Dermis microvascular lymphatic vessel endothelial cell (primary cell): Measurements from ENCODE around the gene KLHL42. TPM values are rescaled to one million over a fixed set of nuclear protein-coding genes. Genes with fewer than 3 reads are reported as not detected.
"Not testable (repeated sequence)": the region's sequence is repeated elsewhere in the genome, so short reads cannot be mapped to it uniquely, and the experiment has no call there.

Source experiments
- DNase-seq, 2 donors: peaks; one replicate each; pipeline versions ENCODE4 v3.0.0 to v3.0.0-alpha.2; 2010; ENCODE audit warnings: low read depth in 2 of 2
- total RNA-seq: library from RNA; depleted of rRNA; stranded (reverse); fragments of >200 nt; gene quantifications from 2 replicates; pipeline ENCODE4 v1.2.1, GENCODE V29; 2014

KLHL42 gene
- 14.6 and 16.9 TPM in 2 replicates for total RNA-seq

- DNase-seq = peak; percentile 31 to 75
Measured at GRCh38 chr12:27779920-27780611, at the start of gene KLHL42, which contains the start of gene MANSC4. Gene KLHL42 (plus strand): TSS chr12:27780233. CDS start chr12:27780331, 98 bp downstream. Gene MANSC4 (minus strand): TSS chr12:27780236. CDS start chr12:27771276, 8,960 bp downstream.

GRCh38 chr12:27732281-27732680, 47.8 kb upstream of the KLHL42 start:
- DNase-seq = peak in 1 of 2 donors; percentile 18

GRCh38 chr12:27733052-27733656, 46.9 kb upstream of the KLHL42 start:
- DNase-seq = peak in 1 of 2 donors; percentile 59

GRCh38 chr12:27733791-27734190, 46.2 kb upstream of the KLHL42 start:
- DNase-seq = no peak

GRCh38 chr12:27734321-27734720, 45.7 kb upstream of the KLHL42 start:
- not testable (repeated sequence) for DNase-seq

- DNase-seq = no peak
Measured at GRCh38 chr12:27743601-27744000, 36.4 kb upstream of the KLHL42 start.

- not testable (repeated sequence) for DNase-seq
Measured at GRCh38 chr12:27745734-27746133, 34.3 kb upstream of the KLHL42 start.

GRCh38 chr12:27747111-27747820, 32.8 kb upstream of the KLHL42 start:
- DNase-seq = peak in 1 of 2 donors; percentile 32

- DNase-seq = peak in 1 of 2 donors; percentile 19
Measured at GRCh38 chr12:27751386-27752047, 28.5 kb upstream of the KLHL42 start.

- DNase-seq = no peak
Measured at GRCh38 chr12:27754795-27755194, 25.2 kb upstream of the KLHL42 start.

GRCh38 chr12:27756670-27757195, 23.3 kb upstream of the KLHL42 start:
- no peak for DNase-seq

- DNase-seq = no peak
Measured at GRCh38 chr12:27762757-27763156, 17.3 kb upstream of the KLHL42 start.

GRCh38 chr12:27766587-27766986, 13.4 kb upstream of the KLHL42 start:
- no peak for DNase-seq

GRCh38 chr12:27769142-27769673, 10.8 kb upstream of the KLHL42 start:
- no peak for DNase-seq

GRCh38 chr12:27771481-27772327, 8.3 kb upstream of the KLHL42 start:
- DNase-seq = peak in 1 of 2 donors; percentile 16

- peak in 1 of 2 donors; percentile 33 for DNase-seq
Measured at GRCh38 chr12:27772328-27773049, 7.5 kb upstream of the KLHL42 start.

- no peak for DNase-seq
Measured at GRCh38 chr12:27777141-27777540, 2.9 kb upstream of the KLHL42 start.

GRCh38 chr12:27778206-27778605, 1.8 kb upstream of the KLHL42 start:
- no peak for DNase-seq

GRCh38 chr12:27779416-27779919, 565 bp upstream of the KLHL42 start:
- DNase-seq = peak in 1 of 2 donors; percentile 14
